Measurements from ENCODE around the gene AFF1. TPM values are rescaled to one million over a fixed set of nuclear protein-coding genes. Genes with fewer than 3 reads are reported as not detected.

AFF1 gene
- total RNA-seq, 2 experiments from 2014 or later = 28.7 to 69.7 TPM

DNA sequence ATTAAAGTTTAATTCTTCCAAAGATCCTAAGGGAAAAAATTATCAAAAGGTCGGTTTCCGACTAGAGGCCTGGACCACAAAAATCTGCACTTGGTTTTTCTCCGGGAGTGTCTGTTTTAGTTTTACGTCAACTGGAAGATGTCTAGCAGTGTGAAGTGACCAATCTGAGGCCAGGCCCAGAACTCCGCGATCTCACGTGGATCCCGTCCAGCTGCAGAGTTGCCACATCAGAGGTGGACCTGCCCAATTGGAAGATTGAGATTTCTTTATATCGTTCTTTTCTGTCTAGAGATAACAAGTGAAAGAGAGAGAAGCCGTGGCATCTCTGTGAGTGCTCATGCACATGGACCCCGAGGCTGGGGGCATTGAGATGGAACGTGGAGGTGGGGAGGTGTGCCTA, 115.8 kb downstream of the AFF1 start:
- no peak overlapping the region for H3K4me3 ChIP-seq (ENCODE audit: low read depth, low read length, poor library complexity, severe bottlenecking)
- intact Hi-C loops (cut with micrococcal nuclease; ENCODE audit: unreplicated experiment) = no loop called here
- H3K27ac ChIP-seq (ENCODE audit: low read depth, low read length, poor library complexity, severe bottlenecking) = no peak overlapping the region
- H3K9me3 ChIP-seq (ENCODE audit: low read length) = no peaks in the 10 kb centered on the region
- ChIA-PET POLR2A (interaction anchor here (0.6 kb wide), 1 partner anchor 134 kb away, joined by 3 read pairs; no protein-coding TSS in a partner anchor), CTCF (ENCODE audit: unreplicated experiment) (no interaction called here)
- no peaks in the 10 kb centered on the region for H4K20me1 ChIP-seq (ENCODE audit: insufficient read depth, low read length)
- H3K79me2 ChIP-seq (ENCODE audit: insufficient read depth, low read depth, low read length) = peaks cover 8% of the 10 kb centered on the region; the same call in 1 of the 2 replicates
- no peaks in the 10 kb centered on the region for H3K9me2 ChIP-seq (ENCODE audit: insufficient read depth, low read length)
- no peak overlapping the region for H3K4me2 ChIP-seq (ENCODE audit: low read length)
- no peak for DNase-seq (ENCODE audit: low spot score)
- no peak for TF ChIP-seq EZH2phosphoT487 (IDR thresholded peaks at IDR 0.05; ENCODE audit: borderline replicate concordance, low read depth, low read length)
- TF ChIP-seq, protein P1, sequence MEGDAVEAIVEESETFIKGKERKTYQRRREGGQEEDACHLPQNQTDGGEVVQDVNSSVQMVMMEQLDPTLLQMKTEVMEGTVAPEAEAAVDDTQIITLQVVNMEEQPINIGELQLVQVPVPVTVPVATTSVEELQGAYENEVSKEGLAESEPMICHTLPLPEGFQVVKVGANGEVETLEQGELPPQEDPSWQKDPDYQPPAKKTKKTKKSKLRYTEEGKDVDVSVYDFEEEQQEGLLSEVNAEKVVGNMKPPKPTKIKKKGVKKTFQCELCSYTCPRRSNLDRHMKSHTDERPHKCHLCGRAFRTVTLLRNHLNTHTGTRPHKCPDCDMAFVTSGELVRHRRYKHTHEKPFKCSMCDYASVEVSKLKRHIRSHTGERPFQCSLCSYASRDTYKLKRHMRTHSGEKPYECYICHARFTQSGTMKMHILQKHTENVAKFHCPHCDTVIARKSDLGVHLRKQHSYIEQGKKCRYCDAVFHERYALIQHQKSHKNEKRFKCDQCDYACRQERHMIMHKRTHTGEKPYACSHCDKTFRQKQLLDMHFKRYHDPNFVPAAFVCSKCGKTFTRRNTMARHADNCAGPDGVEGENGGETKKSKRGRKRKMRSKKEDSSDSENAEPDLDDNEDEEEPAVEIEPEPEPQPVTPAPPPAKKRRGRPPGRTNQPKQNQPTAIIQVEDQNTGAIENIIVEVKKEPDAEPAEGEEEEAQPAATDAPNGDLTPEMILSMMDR (conservative IDR thresholded peaks at IDR 0.05; ENCODE audit: low read length) = no peak
- BruUV-seq (replicated peaks) = no TSS peak
- peaks cover 45% of the 10 kb centered on the region for H3K36me3 ChIP-seq (ENCODE audit: insufficient read depth, low read length)
- no peak overlapping the region for H2AFZ ChIP-seq (ENCODE audit: low read length)
- peaks cover 25% of the 10 kb centered on the region for H3K4me1 ChIP-seq (ENCODE audit: insufficient read depth, low read length, poor library complexity, severe bottlenecking)

DNA sequence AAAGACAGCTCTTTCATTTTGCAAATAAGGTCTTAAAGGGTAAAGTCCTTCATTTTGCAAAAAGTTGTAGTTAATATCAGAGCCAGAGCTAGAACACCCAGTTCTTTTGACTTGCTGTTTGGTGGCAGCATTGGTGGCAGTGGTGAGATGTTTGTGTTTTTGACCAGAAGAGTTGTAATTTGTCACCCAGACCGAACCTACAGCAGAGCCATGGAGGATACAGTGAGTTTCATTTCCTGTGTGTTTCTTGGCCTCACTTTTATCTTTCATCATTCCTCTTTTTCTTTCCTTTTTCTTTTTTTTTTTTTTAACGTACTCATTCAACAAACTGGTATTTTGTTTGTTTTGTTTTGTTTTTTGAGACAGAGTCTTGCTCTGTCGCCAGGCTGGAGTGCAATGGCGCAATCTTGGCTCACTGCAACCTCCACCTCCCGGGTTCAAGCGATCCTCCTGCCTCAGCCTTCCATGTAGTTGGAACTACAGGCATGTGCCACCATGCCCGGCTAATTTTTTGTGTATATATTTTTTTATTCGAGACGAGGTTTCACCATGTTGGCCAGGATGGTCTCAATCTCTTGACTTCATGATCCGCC, 116.4 kb downstream of the AFF1 start:
- Histone ChIP-seq H3K9me3 (ENCODE audit: low read length) (no peaks in the 10 kb centered on the region), H2AFZ (ENCODE audit: low read length) (no peak overlapping the region), H3K4me3 (ENCODE audit: low read depth, low read length, poor library complexity, severe bottlenecking) (no peak overlapping the region), H4K20me1 (ENCODE audit: insufficient read depth, low read length) (no peaks in the 10 kb centered on the region), H3K36me3 (ENCODE audit: insufficient read depth, low read length) (peaks cover 42% of the 10 kb centered on the region), H3K79me2 (ENCODE audit: insufficient read depth, low read depth, low read length) (peaks cover 14% of the 10 kb centered on the region), H3K4me2 (ENCODE audit: low read length) (no peak overlapping the region), H3K4me1 (ENCODE audit: insufficient read depth, low read length, poor library complexity, severe bottlenecking) (peaks cover 27% of the 10 kb centered on the region), H3K9me2 (ENCODE audit: insufficient read depth, low read length) (no peaks in the 10 kb centered on the region), H3K27ac (ENCODE audit: low read depth, low read length, poor library complexity, severe bottlenecking) (no peak overlapping the region)
- CTCF ChIA-PET (ENCODE audit: unreplicated experiment) = no interaction called here
- POLR2A ChIA-PET = interaction anchor here (0.6 to 1.1 kb wide), 2 partner anchors 9 to 135 kb away, joined by 3 read pairs; no protein-coding TSS in a partner anchor
- no TSS peak for BruUV-seq (replicated peaks)
- no peak for DNase-seq (ENCODE audit: low spot score)
- intact Hi-C loops (cut with micrococcal nuclease; ENCODE audit: unreplicated experiment) = no loop called here
- TF ChIP-seq, protein P1 (conservative IDR thresholded peaks at IDR 0.05; ENCODE audit: low read length) = no peak
- no peak for TF ChIP-seq EZH2phosphoT487 (IDR thresholded peaks at IDR 0.05; ENCODE audit: borderline replicate concordance, low read depth, low read length)

DNA sequence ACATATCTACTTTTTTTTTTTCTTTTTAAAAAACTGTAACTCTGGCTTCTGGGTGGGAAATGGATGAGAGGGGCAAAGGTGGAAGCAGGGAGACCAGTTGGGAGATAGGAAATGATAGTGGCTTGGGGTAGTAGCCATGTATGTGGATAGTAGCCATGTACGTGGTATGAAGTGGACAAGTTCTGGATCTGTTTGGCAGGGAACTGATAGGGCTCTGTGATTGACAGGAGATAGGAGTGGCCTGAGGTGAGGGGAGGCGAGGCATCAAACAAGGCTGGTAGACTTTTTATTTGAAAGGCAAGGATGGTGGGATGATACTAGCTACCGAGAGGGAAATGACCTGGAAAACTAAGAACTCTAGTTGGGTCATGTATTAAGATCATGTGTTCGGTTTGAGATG, 117.8 kb downstream of the AFF1 start:
- POLR2A ChIA-PET = no interaction called here
- no peak overlapping the region for H2AFZ ChIP-seq (ENCODE audit: low read length)

More for the DNA sequence above, 117.8 kb downstream of the AFF1 start:
- no peaks in the 10 kb centered on the region for H3K9me3 ChIP-seq (ENCODE audit: low read length)
- H3K79me2 ChIP-seq (ENCODE audit: insufficient read depth, low read depth, low read length) = peaks cover 15% of the 10 kb centered on the region
- H3K4me2 ChIP-seq (ENCODE audit: low read length) = no peak overlapping the region
- peaks cover 29% of the 10 kb centered on the region for H3K36me3 ChIP-seq (ENCODE audit: insufficient read depth, low read length)
- no peaks in the 10 kb centered on the region for H4K20me1 ChIP-seq (ENCODE audit: insufficient read depth, low read length)
- no peak overlapping the region for H3K27ac ChIP-seq (ENCODE audit: low read depth, low read length, poor library complexity, severe bottlenecking)
- CTCF ChIA-PET (ENCODE audit: unreplicated experiment) = no interaction called here
- H3K9me2 ChIP-seq (ENCODE audit: insufficient read depth, low read length) = no peaks in the 10 kb centered on the region
- H3K4me1 ChIP-seq (ENCODE audit: insufficient read depth, low read length, poor library complexity, severe bottlenecking) = peaks cover 27% of the 10 kb centered on the region
- no TSS peak for BruUV-seq (replicated peaks)
- TF ChIP-seq EZH2phosphoT487 (IDR thresholded peaks at IDR 0.05; ENCODE audit: borderline replicate concordance, low read depth, low read length) = no peak
- TF ChIP-seq, protein P1 (conservative IDR thresholded peaks at IDR 0.05; ENCODE audit: low read length) = no peak
- DNase-seq (ENCODE audit: low spot score) = no peak
- no peak overlapping the region for H3K4me3 ChIP-seq (ENCODE audit: low read depth, low read length, poor library complexity, severe bottlenecking)
- intact Hi-C loops (cut with micrococcal nuclease; ENCODE audit: unreplicated experiment) = no loop called here
